T1000 (cell line): Measurements from ENCODE around the gene DCDC2B.
A peak's percentile ranks its signal among the peaks of the same experiment; 100 is the strongest.

Experiments used
- DNase-seq: peaks from one replicate; lab custom pipeline; 2025; ENCODE audit warnings: mixed read lengths; lab: John Stamatoyannopoulos, UW

DCDC2B gene

DNA sequence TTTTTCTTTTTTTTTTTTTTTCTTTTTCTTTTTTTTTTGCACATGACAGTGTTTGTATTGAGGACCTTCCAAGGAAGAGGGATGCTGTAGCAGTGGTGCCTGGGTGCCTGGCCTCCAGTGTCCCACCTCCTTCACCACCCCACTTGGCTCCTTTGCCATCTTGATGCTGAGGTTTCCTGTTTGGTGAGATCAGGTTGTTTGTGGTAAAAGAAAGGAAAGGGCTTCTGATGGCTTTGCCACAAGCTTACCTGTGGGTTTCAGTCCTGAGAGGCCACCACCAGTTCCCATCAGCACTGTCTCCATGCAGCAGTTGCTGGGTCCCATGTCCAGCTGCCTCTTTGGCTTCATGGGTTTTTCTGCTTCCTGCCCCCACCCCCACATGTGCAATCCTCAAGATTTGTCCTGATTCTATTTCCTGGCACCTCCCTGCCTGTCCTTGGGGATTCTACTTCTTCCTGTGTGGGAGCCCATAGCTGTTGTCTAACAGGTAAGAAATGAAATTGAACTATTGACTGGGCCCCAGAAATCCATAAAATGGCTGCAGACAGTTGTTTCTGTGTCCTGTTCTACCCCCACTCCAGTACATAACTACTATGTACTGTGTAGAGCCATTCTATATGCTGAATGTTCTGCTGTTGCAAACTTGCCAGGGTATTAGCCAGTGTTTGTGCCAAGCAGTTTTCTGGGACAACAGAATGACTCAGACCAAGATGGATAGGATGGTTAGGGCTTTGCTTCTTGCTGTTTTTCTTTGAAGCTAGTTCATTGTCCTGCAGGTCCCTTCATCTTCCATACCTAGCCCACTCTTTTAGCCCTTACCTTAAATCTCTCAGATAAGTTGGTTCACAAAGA is 12.7 kb upstream of the DCDC2B start:
- DNase-seq, result no peak

DNA sequence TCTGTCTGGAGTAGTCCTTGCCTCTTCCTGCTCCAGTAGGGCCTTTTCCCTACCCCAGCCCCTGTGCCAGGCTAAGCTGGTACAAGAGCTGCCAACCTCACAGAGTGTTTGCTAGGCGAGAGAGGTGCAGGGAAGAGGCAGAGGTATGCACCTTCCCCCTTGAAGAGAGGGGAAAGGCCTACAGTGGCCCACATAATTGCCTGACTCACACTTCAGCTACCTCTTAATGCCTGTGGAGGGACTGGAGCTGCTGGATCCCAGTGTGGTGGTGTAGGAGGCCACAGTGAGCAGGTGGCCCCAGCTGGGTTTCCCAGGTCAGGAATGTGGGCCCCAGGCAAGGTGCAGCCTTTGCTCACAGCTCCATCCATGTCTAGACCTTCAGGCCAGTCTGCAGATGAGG is 11.8 kb upstream of the DCDC2B start:
- no peak for DNase-seq

DNA sequence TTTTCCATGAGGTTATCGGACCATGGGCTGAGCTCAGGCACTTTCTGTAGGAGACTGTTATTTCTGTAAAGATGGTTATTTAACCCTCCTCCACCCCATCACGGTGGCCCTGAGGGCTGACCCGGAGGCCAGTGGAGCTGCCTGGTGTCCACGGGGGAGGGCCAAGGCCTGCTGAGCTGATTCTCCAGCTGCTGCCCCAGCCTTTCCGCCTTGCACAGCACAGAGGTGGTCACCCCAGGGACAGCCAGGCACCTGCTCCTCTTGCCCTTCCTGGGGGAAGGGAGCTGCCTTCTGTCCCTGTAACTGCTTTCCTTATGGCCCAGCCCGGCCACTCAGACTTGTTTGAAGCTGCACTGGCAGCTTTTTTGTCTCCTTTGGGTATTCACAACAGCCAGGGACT is 11.1 kb upstream of the DCDC2B start:
- DNase-seq, result no peak

DNA sequence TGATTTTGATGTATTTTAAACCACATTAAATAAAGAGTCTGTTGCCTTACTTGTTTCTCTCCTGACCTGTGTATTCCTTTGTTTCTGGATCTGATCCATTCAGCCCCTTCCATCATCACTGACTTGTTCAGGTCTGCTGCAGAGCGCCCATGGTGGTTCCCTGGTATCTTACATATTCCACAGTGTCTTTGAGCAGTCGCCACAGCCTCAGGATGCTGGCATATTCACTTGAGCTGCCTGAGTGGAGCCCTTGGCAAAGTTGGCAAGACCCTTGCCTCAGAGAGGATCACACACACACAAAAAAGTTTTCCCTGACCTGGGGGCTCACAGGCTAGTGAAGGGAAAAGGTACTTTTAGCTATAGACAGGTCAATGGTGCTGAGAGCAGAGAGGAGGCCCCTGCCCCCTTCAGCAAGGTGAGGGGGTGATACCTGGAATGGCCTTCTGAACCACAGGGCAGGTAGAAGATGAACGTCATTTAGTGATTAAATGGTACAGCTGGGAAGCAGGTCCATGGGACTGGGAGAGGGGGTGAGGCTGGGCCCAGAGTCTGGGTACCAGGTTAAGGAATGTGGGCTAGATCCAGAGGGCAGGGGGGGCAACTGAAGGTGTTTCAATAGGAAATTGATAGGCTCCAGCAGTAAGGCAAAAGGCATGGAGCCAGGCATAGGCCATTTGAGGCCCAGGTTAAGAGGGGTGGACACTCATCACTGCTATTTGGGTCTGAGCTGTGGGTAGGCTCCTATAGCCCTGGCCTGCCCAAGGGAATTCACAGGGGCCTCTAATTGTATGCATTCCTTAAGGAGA is 10.4 kb upstream of the DCDC2B start:
- no peak for DNase-seq

DNA sequence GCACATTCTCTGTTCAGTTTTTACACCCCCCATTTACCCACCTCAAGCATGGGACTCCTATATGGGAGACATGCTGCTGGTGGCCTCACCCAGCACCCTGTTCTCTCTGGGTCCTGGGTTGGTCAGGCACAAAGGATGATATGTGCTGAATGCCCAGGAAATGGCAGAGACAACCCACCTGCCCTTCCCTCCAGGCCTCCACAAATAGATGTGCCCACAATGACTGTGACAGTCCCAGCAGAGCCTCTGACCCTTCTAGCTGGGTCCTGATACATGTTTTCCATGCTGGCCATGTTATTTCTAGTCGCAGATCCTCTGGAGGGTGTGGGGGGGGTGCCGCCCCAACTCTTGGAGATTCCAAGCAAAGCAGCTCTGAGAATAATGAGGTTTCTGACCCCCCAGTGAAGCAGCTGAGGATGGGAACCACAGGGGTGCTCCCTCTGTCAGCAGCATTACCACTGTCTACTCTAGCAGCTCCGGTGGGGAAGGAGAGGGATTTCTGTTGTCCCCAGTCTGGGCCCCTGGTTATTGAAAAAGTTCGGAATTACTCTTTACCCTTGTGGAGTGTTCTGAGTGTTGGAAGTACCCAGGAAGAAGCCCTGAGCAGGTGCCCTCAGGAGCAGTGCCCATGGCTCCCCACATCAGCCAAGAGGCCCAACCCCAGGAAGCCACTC is 9.7 kb upstream of the DCDC2B start:
- no peak for DNase-seq

DNA sequence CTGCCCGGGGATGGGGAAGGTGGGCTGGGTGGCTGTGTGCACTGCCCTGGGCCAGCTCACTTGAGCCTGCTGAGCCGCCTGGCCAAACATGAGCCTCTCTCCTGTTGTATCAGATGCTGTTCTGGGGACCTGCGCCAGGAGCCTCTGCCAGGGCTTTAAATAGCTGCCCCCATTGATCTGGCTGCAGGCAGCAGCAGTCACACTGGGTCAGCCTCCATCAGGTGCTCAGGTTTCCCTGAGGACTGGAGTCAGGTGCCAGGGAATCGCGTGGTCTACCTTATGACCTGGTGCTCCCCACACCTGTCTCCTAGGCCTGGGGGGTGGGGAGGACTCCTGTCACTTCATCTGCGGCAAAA is 9.2 kb upstream of the DCDC2B start:
- DNase-seq, result no peak

DNA sequence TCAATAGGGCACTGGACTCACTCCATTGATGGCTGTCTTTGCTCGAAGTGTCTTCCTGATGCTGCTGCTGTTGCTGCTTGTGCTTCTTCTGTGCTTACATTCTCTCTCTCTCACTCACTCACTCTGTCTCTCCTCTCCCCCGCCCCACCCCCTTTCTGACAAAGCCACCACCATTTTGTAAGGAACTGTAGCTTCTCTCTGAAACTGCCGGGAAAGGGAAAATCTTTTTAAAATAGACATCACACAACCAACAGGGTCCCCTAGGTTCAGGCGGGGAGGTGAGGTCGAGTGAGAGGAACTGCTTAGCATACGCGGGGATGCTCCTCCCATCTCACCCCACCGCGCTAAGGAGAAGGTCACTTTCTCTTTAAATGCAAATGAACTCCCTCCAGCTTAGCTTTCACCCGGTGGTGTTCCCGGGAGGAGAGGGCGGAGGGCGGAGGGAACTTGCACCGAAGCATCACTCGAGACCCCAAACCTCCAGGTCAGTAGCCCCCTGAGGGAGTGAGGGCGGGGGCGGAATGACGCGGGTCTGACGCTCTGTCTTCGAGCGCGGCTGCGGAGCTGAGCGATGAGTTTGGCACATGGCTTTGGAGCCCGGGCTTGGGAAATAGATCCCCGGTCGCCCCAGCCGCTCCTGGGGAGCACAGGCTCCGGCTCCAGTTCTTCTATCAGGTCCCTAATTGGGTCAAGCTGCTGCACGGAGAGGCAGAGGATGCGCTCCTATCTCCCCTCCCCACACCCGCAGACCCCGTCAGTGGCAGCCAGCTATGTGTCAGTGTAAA is 8.5 kb upstream of the DCDC2B start, which contains the start of gene CCDC28B:
CCDC28B (plus strand) TSS at position 370 of the 785 bp plus-strand sequence. CDS start 1,341 bp downstream, outside the sequence.
- peak; percentile 56 for DNase-seq

DNA sequence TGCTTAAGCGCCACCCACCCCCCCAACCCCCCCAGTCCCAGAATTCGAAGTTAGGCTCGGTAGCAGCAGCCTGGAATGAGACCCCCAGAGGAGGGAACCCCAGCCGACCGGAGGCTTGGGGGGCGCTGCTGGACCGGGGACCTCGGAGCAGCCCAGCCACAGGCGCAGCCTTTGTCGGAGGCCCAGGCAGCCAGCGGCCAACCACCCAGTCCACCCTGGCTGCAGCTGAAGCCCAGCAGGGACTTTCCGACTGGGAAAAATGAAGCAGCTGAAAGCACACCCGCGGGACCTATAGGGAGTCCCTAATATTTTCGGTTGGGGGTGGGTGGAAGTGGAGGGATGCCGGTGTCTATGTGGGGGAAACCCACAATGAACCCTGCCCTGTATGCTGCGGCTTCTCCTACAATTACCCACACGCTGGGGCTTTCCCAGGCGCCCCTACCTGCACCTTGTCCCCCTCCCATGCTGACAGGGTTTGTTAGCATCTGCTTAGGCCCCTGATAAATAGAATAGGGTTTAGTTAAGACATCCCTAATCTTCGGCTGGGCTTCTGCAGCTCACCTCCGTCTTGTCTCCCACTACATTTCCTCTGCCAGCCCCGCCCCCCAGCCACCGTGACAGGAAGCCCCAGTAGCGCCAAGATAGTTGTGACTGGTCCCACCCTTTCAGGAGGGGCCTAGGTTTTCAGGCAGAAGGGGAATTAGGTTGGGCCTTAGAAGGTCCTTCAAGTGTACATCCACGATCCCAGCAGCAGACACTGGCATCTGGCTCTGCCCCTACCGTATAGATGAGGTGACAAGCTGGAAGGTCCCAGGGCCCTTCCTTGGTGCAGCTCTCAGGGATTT is 7.7 kb upstream of the DCDC2B start:
- DNase-seq, result peak; percentile 32

DNA sequence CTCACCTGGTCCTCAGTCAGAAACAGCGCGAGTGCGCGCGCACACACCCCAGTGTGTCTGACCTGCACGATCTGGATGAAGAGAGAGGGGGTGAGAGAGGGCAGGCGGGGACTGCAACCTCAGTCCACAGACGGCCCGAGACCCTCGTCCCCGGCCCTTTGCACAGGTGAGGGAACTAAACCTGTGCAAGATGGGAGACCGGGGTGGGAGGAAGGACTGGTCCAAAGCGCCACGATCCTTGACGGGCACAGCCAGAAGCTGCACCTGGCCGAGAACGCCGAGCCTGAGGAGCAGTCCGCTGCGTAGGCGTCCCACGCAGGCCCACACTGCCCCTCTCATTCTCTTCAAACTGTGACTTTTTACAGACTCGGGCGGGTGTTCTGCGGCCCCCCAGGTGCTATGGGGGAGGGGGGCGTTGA is 3.9 kb upstream of the DCDC2B start:
- DNase-seq, result no peak

DNA sequence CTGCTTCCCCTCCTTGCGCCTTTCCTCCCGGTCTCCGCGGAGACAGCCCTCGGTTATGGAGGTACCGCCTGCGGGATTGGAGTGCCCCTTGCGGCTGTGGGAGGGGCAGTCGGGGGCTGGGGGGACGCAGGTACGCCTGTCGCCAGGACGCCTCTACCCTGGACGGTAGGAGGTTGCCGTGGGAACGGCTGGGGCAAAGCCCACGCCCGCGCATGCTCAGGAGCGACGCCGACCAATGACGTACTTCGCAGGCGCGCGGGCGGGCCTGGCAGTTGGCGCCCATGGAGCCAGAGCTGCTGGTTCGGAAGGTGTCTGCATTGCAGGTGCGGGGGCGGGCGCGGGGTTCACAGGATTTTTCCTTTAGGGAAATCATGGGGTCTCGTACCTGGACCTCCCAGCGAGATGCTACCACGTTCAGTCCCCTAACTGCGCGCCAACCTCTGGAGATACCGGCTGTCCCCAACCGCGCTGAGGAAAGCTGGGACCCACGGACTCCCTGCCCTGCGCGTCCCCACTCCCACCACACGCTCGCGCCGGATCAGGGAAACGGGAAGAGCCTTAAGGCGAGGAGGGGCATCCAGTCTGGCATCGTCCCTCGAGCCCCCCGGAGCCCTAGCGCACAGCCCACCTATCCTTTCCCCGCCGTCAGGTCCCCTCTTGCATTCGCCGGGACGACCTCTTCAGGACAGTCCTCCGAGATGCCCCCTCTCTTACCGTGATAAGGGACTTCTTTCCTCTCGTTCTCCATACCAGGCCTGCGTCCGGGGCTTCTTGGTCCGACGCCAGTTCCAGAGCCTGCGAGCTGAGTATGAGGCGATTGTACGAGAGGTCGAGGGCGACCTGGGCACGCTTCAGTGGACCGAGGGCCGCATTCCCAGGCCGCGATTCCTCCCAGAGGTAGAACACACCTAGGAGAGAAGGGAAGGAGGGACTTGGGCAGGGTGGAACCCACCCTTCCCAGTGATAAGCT is 3.2 kb upstream of the DCDC2B start, which contains the start of gene IQCC:
IQCC (plus strand) TSS at position 271 of the 970 bp plus-strand sequence; CDS start at position 282, 11 bp downstream.
- DNase-seq, result peak; percentile 70

DNA sequence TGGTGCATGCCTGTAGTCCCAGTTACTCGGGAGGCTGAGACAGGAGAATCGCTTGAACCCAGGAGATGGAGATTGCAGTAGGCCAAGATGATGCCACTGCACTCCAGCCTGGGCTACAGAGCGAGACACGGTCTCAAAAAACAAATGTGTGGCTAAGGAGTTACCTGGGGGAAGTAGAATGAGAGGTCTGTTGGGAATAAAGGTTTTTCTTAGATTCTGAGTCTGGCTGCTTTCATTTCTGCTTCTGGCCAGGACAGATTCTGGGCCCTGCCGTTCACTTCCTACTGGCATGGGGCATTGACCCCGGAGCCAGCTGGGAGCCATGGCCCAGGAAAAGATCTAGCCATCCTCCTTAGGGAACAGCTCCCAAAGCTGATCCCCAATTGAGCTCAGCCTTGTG is 420 bp upstream of the DCDC2B start:
- DNase-seq, result no peak

DNA sequence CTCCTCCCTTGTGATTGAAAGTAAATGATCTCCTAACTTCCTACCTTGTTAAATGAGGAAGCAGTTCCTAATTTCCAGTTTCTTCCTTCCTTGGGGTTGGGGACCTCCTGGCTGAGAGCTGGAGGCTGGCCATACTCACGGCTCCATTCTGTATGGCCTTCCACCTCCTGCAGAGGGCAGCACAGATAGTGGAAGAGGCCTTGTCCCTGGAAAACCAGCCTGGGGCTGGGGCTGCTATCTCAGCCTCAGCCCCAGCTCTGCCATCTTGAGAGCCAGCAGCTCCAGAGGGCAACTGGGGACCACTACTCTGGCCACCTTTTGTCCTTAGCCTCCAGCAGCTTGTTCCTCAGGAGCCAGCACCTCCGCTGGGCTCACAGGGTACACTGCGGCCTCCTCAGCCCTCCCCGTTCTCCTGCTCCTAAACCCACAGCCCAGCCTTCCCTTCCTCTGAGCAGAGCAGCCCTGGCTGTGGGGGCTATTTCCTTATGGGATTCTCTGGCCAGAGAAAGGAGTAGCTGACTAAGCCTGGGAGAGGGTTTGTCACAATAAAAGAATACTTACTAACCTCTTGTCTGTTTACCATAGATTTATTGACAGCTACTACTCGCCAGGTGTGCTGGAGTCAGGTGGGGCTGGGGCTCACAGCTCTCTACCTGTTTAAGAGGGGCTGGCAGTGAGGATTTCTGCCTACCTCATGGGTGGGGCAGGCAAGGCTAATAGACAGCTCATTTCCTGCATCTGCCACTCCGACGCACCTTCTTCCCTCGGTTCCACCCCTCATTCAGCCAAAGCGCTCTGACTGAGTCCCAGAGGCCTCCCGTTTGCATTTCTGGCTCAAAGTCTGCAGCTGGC is 7.0 kb downstream of the DCDC2B start:
- peak; percentile 32 for DNase-seq

DNA sequence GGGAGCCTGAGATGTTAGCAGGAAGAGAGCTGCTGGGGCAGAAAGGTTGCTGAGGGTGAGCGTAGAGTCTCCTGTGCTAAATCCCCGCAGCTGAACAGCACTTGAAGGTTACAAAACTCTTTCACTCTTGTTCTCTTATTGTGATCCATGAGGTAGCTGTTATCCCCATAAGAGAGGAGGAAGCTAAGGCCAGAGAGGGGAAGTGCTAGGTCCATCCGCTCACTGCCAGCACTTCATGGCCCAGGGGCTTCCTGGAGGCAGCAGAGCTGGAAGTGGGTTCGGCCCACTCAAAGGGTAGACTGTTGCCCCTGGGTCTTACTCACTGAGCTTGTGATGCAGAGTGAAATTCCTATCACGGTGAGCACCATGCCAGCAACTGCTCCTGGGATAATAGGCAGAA is 7.7 kb downstream of the DCDC2B start:
- DNase-seq, result no peak

DNA sequence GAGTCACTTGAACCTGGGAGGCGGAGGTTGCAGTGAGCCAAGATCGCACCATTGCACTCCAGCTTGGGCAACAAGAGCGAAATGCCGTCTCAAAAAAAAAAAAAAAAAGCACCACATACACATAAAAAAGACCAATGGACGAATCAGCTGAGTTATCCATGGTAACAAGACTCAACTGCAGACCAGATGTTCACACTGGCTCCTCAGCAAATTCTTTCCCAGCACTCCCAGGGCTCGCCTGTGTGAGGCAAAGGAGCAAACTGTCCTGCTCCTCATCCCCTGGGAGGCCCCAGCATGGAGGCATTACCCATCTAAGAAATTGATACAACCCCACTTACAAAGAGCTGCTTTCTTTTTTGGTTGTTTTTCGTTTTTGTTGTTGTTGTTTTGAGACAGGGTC is 10.1 kb downstream of the DCDC2B start:
- DNase-seq, result no peak

DNA sequence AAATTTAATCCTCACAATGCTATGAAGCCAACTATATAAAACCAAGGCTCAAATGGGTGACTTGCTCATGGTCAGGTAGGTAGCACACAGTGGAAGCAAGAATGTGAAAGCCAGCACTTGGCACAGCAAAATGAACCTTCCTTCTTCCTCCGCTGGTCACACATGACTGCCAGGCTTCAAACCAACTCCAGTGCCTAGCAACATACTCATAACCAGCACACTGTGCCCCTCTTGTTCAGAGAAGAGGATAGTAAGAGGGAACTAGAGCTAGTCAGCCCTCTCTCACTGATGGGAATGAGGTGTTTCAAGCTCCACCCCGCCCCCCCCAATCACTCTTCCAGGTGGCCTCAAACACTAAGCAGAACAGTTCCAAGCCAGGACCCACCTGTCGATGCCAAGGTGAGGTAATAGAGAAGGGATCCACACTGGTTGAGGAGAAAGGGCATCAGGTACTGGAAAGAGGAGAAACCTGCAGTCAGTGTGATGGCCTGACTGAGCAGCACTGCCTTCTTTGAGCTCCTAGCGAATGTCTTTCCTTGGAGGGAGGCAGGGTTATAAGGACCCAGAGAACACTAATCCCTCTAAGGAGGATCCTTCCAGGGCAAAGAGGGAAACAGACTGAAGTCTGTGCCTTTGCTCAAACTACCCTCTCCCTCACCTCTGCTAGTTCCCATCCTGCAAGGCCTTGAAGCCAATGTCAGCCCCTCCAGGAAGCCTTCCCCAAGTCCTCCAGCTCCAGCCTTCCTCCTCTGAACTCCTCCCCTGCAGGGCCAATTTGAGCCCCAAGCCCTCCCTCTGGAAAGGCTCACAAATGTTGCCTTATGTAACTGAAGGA is 12.1 kb downstream of the DCDC2B start:
- no peak for DNase-seq

DNA sequence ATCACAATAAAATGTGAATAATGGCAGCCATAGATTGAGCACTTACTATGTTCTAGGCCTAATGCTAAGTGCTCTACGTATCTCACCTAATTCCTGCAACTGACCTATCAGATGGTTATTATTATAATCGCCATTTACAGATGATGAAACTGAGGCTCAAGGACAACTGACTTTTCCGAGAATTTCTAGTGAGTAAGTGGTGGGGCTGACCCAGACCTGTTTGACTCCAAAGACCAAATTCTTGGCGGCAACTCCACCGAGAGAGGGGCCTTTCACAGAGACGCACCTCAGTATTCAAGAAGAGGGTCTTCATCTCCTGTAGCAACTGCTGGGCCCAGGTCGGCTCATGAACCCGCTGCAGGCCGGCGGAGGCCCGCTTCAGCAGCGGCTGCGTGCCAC is 12.7 kb downstream of the DCDC2B start:
- no peak for DNase-seq

DNA sequence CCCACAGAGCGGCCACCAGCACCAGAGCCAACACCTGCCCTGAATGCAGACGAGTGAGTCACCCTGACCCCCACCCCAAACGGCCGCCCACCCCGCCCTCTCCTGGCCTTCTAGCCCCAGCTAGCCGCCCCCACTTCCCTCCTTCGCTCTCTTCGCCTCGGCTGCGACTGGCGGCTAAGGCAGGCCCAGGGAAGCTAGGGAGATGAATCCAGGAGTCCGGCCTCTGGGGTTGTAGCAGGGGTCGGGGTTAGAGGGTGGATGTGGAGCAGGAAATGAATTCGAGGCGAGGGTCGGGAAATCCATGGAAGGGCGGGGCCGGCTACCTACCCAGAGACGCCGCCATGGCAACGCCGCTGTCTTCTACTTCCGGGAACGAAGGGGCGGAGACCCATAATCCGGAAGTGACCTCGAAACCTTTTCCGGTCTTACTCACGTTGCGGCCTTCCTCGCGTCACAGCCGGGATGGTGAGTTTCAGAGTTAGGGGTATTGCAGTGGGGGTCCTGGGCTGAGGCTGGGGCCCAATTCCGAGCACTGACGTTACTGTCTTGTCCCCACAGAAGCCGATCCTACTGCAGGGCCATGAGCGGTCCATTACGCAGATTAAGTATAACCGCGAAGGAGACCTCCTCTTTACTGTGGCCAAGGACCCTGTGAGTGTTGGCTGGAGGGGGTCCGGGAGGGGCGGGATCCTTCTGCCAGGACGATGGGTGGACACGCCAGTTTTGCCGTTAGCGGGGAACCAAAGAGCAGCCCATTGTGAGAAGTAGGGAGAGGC is 13.3 kb downstream of the DCDC2B start, which contains the start of the genes EIF3I and TMEM234:
EIF3I (plus strand) TSS at position 428 of the 776 bp plus-strand sequence; CDS start at position 463, 35 bp downstream.
TMEM234 (minus strand) TSS at position 374 of the 776 bp plus-strand sequence; CDS start at position 343, 31 bp downstream.
- DNase-seq, result peak; percentile 72
